Upper lobe of left lung (tissue), 6 donors: ENCODE measurements around the gene ABHD12. TPM values are rescaled to one million over a fixed set of nuclear protein-coding genes. Genes with fewer than 3 reads are reported as not detected.

Experiments used
- ATAC-seq, 2 donors: fragments of 200-7000 bp; cut with Tn5 transposase; one replicate each; pipeline ENCODE4 v1.9.1; 2022; ENCODE audit warnings: mild to moderate bottlenecking in 2 of 2, moderate library complexity in 2 of 2; ENCODE audit not compliant: low FRiP score in 2 of 2
- DNase-seq, 2 donors: peaks; one replicate each; pipeline ENCODE4 v3.0.0-alpha.2; 2019 to 2020
- H3K27ac ChIP-seq, 4 donors: fragments of 200-600 bp; sonication (generic); one replicate each; pipeline ENCODE4 v1.5.1; 2016 to 2019
- H3K27me3 ChIP-seq, 4 donors: fragments of 200-600 bp; sonication (generic); one replicate each; pipeline ENCODE4 v1.5.1; 2017 to 2019
- H3K36me3 ChIP-seq, 4 donors: fragments of 200-600 bp; sonication (generic); one replicate each; pipeline ENCODE4 v1.5.1; 2016 to 2019
- H3K4me1 ChIP-seq, 4 donors: fragments of 200-600 bp; sonication (generic); one replicate each; pipeline ENCODE4 v1.5.1; 2018 to 2019
- H3K4me3 ChIP-seq, 4 donors: fragments of 200-600 bp; sonication (generic); one replicate each; pipeline ENCODE4 v1.5.1; 2017 to 2019; ENCODE audit warnings: mild to moderate bottlenecking in 2 of 4, moderate library complexity in 1 of 4
- H3K9me3 ChIP-seq, 4 donors: fragments of 200-600 bp; sonication (generic); one replicate each; pipeline ENCODE4 v1.5.1; 2018 to 2019
- CTCF ChIP-seq, 6 experiments: fragments of 450-650 bp in 4 of 6; fragments of 200-600 bp in 2 of 6; sonication (generic) in 2 of 6; IDR thresholded peaks; one replicate each; pipeline ENCODE4 v1.5.1; 2016 to 2019; ENCODE audit warnings: antibody characterized with exemption in 6 of 6
- EP300 ChIP-seq, 4 donors: sonication (generic); formaldehyde crosslinking; IDR thresholded peaks; one replicate each; pipeline ENCODE4 v1.5.1; 2017; ENCODE audit warnings: antibody characterized with exemption in 4 of 4, control low read depth in 2 of 4
- POLR2A ChIP-seq, 4 donors: fragments of 450-650 bp; IDR thresholded peaks; one replicate each; pipeline ENCODE4 v1.5.1; 2016 to 2017; ENCODE audit warnings: antibody characterized with exemption in 4 of 4, mild to moderate bottlenecking in 2 of 4
- POLR2AphosphoS5 ChIP-seq, 2 donors: sonication (generic); formaldehyde crosslinking; IDR thresholded peaks; one replicate each; pipeline ENCODE4 v1.5.1; 2017; ENCODE audit warnings: antibody characterized with exemption in 2 of 2
- WGBS, 2 donors: methylation state at CpG; one replicate each; pipeline ENCODE4 v1.1.5; 2017 to 2018; 5-methylcytosine and 5-hydroxymethylcytosine counted together
- total RNA-seq, 6 donors: library from RNA; depleted of rRNA in 4 of 6; stranded (reverse); fragments of >200 nt in 4 of 6; gene quantifications; one replicate each; pipeline versions ENCODE4 v1.1.0 to v1.2.1, GENCODE V29; 2016 to 2021
- donor health status: DM: no; HTN: no; CAD: no; lungs with moderate emphysema.
- donor health status: DM: no; HTN: yes; CAD: no; lungs with severe emphysema.

ABHD12 gene
- total RNA-seq, 6 donors from 2014 or later = 38.3 to 132 (median 74.5) TPM

- WGBS, 2 donors = 79 to 90% methylated on average over 4 of the region's 4 CpGs
- no peak for DNase-seq
- Histone ChIP-seq H3K27ac (no peak overlapping the region), H3K4me1 (no peaks in the 10 kb centered on the region), H3K4me3 (no peak overlapping the region), H3K9me3 (no peaks in the 10 kb centered on the region), H3K27me3 (no peaks in the 10 kb centered on the region), H3K36me3 (no peaks in the 10 kb centered on the region)
- no peak for ATAC-seq
- no peak for TF ChIP-seq CTCF (IDR thresholded peaks at IDR 0.05)
- TF ChIP-seq EP300 (IDR thresholded peaks at IDR 0.05) = no peak
- TF ChIP-seq POLR2AphosphoS5 (IDR thresholded peaks at IDR 0.05) = no peak
- no peak for TF ChIP-seq POLR2A (IDR thresholded peaks at IDR 0.05)
These were observed 31.4 kb upstream of the ABHD12 start for GRCh38 chr20:25422032-25422431.

GRCh38 chr20:25421102-25421501 lies 30.5 kb upstream of the ABHD12 start:
- DNase-seq (no peak), ATAC-seq (no peak)
- Histone ChIP-seq H3K4me1 (no peaks in the 10 kb centered on the region), H3K27ac (no peak overlapping the region), H3K9me3 (no peaks in the 10 kb centered on the region), H3K4me3 (no peak overlapping the region), H3K36me3 (no peaks in the 10 kb centered on the region), H3K27me3 (no peaks in the 10 kb centered on the region)
- TF ChIP-seq CTCF (IDR thresholded peaks at IDR 0.05) = no peak
- no peak for TF ChIP-seq POLR2A (IDR thresholded peaks at IDR 0.05)
- TF ChIP-seq POLR2AphosphoS5 (IDR thresholded peaks at IDR 0.05) = no peak
- no peak for TF ChIP-seq EP300 (IDR thresholded peaks at IDR 0.05)

- Histone ChIP-seq H3K4me3 (no peak overlapping the region), H3K9me3 (no peaks in the 10 kb centered on the region), H3K27me3 (no peaks in the 10 kb centered on the region), H3K4me1 (no peaks in the 10 kb centered on the region), H3K36me3 (no peaks in the 10 kb centered on the region), H3K27ac (no peak overlapping the region)
- TF ChIP-seq POLR2A (IDR thresholded peaks at IDR 0.05) (no peak), POLR2AphosphoS5 (IDR thresholded peaks at IDR 0.05) (no peak), EP300 (IDR thresholded peaks at IDR 0.05) (no peak), CTCF (IDR thresholded peaks at IDR 0.05) (no peak)
- ATAC-seq (no peak), DNase-seq (no peak)
- 94 to 100% methylated on average over 1 of the region's 1 CpG for WGBS, 2 donors
These were observed 28.1 kb upstream of the ABHD12 start for GRCh38 chr20:25418776-25419175.

GRCh38 chr20:25408890-25409289 lies 18.3 kb upstream of the ABHD12 start:
- H3K36me3 ChIP-seq = no peaks in the 10 kb centered on the region
- WGBS, 2 donors = 93 to 94% methylated on average over 5 of the region's 5 CpGs
- ATAC-seq (no peak), DNase-seq (no peak)
- H3K4me1 ChIP-seq = peaks cover 6 to 10% (median 8%) of the 10 kb centered on the region in 4 donors
- no peak overlapping the region for H3K4me3 ChIP-seq
- no peaks in the 10 kb centered on the region for H3K27me3 ChIP-seq
- no peak overlapping the region for H3K27ac ChIP-seq
- peaks cover 0 to 3% (median 0%) of the 10 kb centered on the region in 4 donors for H3K9me3 ChIP-seq
- TF ChIP-seq POLR2A (IDR thresholded peaks at IDR 0.05) = no peak
- TF ChIP-seq CTCF (IDR thresholded peaks at IDR 0.05) = no peak
- no peak for TF ChIP-seq POLR2AphosphoS5 (IDR thresholded peaks at IDR 0.05)
- no peak for TF ChIP-seq EP300 (IDR thresholded peaks at IDR 0.05)

GRCh38 chr20:25408170-25408547 lies 17.5 kb upstream of the ABHD12 start:
- WGBS, 2 donors = 1 to 6% methylated on average over 4 of the region's 4 CpGs
- Histone ChIP-seq H3K27ac (peak overlapping the region in 1 of 4 donors; percentile 69), H3K4me1 (peaks cover 6 to 10% (median 8%) of the 10 kb centered on the region in 4 donors), H3K27me3 (no peaks in the 10 kb centered on the region), H3K4me3 (peak overlapping the region in 3 of 4 donors; percentile 63 to 78 (median 70)), H3K9me3 (peaks cover 0 to 10% (median 4%) of the 10 kb centered on the region in 4 donors), H3K36me3 (no peaks in the 10 kb centered on the region)
- ATAC-seq = no peak
- DNase-seq = no peak
- TF ChIP-seq POLR2AphosphoS5 (IDR thresholded peaks at IDR 0.05) (no peak), POLR2A (IDR thresholded peaks at IDR 0.05) (no peak), CTCF (IDR thresholded peaks at IDR 0.05) (no peak), EP300 (IDR thresholded peaks at IDR 0.05) (no peak)
